Natural killer cell (primary cell): ENCODE results near the gene MYO18B. TPM values are rescaled to one million over a fixed set of nuclear protein-coding genes. Genes with fewer than 3 reads are reported as not detected.

Experiments
- ATAC-seq, 3 donors: fragments of 150-1000 bp in 2 of 3; fragments of 200-7000 bp in 1 of 3; cut with Tn5 transposase; 1 replicate in 1 of 3; 2 replicates in 2 of 3; pipeline ENCODE4 v1.10.0; 2021; ENCODE audit warnings: mild to moderate bottlenecking in 2 of 3, moderate library complexity in 2 of 3
- DNase-seq, 2 donors: peaks; one replicate each; pipeline versions ENCODE4 v3.0.0 to v3.0.0-alpha.2; 2013 to 2021; ENCODE audit warnings: mixed read lengths in 1 of 2
- H3K27ac ChIP-seq: one replicate; pipeline ENCODE4 v1.5.1; 2013; ENCODE audit warnings: mild to moderate bottlenecking, low read length
- H3K27me3 ChIP-seq: one replicate; pipeline ENCODE4 v1.6.1; 2013; ENCODE audit warnings: low read length; ENCODE audit not compliant: control insufficient read depth, insufficient read depth
- H3K36me3 ChIP-seq: one replicate; pipeline ENCODE4 v1.6.1; 2013; ENCODE audit warnings: low read length; ENCODE audit not compliant: control insufficient read depth, insufficient read depth
- H3K4me1 ChIP-seq: one replicate; pipeline ENCODE4 v1.6.1; 2013; ENCODE audit warnings: low read length; ENCODE audit not compliant: control insufficient read depth, insufficient read depth
- H3K4me3 ChIP-seq: one replicate; pipeline ENCODE4 v1.5.1; 2013; ENCODE audit warnings: low read length
- H3K9me3 ChIP-seq: one replicate; pipeline ENCODE4 v1.6.1; 2013; ENCODE audit warnings: low read length; ENCODE audit not compliant: control insufficient read depth, insufficient read depth
- H3K27ac Mint-ChIP-seq, 2 donors: one replicate each; pipeline ENCODE4 v1.8.0; 2022; ENCODE audit warnings: mild to moderate bottlenecking in 2 of 2, mixed read lengths in 2 of 2, moderate library complexity in 1 of 2
- H3K27me3 Mint-ChIP-seq, 2 donors: one replicate each; pipeline ENCODE4 v1.8.0; 2022; ENCODE audit warnings: low read depth in 2 of 2, mixed read lengths in 2 of 2
- H3K36me3 Mint-ChIP-seq: one replicate; pipeline ENCODE4 v1.8.0; 2022; ENCODE audit warnings: mixed read lengths
- H3K4me1 Mint-ChIP-seq, 2 donors: one replicate each; pipeline ENCODE4 v1.8.0; 2022; ENCODE audit warnings: mixed read lengths in 2 of 2
- H3K4me3 Mint-ChIP-seq: one replicate; pipeline ENCODE4 v1.8.0; 2022; ENCODE audit warnings: mild to moderate bottlenecking, moderate library complexity, mixed read lengths
- H3K9me3 Mint-ChIP-seq, 2 donors: one replicate each; pipeline ENCODE4 v1.8.0; 2022; ENCODE audit warnings: mixed read lengths in 2 of 2
- WGBS: methylation state at CpG from one replicate; pipeline ENCODE4 v1.1.7; 2013; ENCODE audit warnings: missing lambda C conversion rate; ENCODE audit not compliant: insufficient coverage; 5-methylcytosine and 5-hydroxymethylcytosine counted together
- intact Hi-C: fragments of 100-400 bp; cut with micrococcal nuclease; formaldehyde crosslinking; loops from one replicate; pipeline ENCODE4 v1.14.2; 2022
- total RNA-seq, 4 donors: library from RNA; stranded (reverse); fragments of 120-200 nt in 1 of 4; gene quantifications; one replicate each; pipeline versions ENCODE4 v1.2.3 to v1.2.4, GENCODE V29; 2013 to 2022
- TF ChIP-seq, protein P1 (sequence below): fragments of 200-600 bp; IDR thresholded peaks from one replicate; pipeline ENCODE4 v1.8.0; 2022; ENCODE audit warnings: antibody characterized with exemption

Gene MYO18B
- total RNA-seq, 3 donors from 2014 or later (not counting 1 experiment from before 2014, with no cell fraction given): 0.07 to 0.14 (median 0.10) TPM

DNA sequence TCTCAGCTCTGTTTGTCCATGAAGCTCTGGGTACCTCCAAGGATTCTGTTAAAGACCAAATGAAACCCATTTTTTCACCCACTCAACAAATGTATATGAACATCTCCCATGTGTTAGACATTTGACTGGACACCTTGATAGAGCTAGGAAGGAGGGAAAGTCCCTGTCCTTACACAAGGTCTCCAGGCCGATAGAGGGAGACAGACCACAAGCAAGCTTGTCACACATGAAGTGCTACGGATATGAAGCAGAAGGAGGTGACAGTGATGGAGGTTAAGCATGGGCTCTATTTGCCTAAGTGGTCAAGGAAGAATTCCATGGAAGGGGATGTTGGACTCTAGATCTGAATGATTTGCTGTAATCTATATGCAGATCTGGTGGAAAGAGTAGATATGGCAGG is 138.5 kb downstream of the MYO18B start:
- H3K4me3 ChIP-seq: no peak overlapping the region
- TF ChIP-seq, protein P1, sequence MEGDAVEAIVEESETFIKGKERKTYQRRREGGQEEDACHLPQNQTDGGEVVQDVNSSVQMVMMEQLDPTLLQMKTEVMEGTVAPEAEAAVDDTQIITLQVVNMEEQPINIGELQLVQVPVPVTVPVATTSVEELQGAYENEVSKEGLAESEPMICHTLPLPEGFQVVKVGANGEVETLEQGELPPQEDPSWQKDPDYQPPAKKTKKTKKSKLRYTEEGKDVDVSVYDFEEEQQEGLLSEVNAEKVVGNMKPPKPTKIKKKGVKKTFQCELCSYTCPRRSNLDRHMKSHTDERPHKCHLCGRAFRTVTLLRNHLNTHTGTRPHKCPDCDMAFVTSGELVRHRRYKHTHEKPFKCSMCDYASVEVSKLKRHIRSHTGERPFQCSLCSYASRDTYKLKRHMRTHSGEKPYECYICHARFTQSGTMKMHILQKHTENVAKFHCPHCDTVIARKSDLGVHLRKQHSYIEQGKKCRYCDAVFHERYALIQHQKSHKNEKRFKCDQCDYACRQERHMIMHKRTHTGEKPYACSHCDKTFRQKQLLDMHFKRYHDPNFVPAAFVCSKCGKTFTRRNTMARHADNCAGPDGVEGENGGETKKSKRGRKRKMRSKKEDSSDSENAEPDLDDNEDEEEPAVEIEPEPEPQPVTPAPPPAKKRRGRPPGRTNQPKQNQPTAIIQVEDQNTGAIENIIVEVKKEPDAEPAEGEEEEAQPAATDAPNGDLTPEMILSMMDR: no peak
- intact Hi-C loops: no loop called here
- DNase-seq (no peak), ATAC-seq (no peak)
- H3K27ac Mint-ChIP-seq: no peak overlapping the region
- no peaks in the 10 kb centered on the region for H3K36me3 Mint-ChIP-seq
- H3K27me3 ChIP-seq: no peaks in the 10 kb centered on the region
- H3K27ac ChIP-seq: no peak overlapping the region
- 88% methylated on average over 2 of the region's 2 CpGs for WGBS
- no peaks in the 10 kb centered on the region for H3K9me3 ChIP-seq
- H3K27me3 Mint-ChIP-seq: peaks cover 12 to 19% of the 10 kb centered on the region in 2 donors
- no peaks in the 10 kb centered on the region for H3K4me1 Mint-ChIP-seq
- no peak overlapping the region for H3K4me3 Mint-ChIP-seq
- no peaks in the 10 kb centered on the region for H3K9me3 Mint-ChIP-seq
- H3K36me3 ChIP-seq: no peaks in the 10 kb centered on the region
- no peaks in the 10 kb centered on the region for H3K4me1 ChIP-seq

DNA sequence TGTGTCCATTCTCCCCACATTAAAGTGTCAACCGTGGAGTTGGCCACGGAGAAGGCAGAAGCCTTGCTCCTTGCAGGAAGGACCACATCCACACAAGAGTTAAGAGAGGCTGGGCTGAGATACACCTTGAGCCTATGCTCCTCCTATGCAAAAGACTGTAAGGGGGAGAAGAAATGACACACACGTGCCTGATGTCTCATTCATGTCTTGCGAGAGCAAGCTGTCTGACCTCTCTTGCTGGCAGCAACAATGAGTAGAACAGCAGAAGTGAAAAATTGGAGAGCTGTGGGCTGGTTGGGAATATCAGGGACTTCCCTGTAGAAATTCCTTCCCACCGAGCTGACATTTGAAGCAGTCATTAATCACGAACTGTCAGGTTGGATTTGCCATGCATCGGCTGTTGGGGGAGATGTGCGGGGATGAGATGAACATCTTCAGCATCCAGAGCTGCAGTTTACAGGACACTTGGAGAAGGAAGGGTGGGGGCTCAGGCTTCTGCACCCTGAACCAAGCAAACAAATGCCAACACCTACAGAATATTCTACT is 139.3 kb downstream of the MYO18B start:
- 80% methylated on average over 8 of the region's 8 CpGs for WGBS
- H3K36me3 ChIP-seq: no peaks in the 10 kb centered on the region
- DNase-seq: no peak
- no peaks in the 10 kb centered on the region for H3K4me1 Mint-ChIP-seq
- no peaks in the 10 kb centered on the region for H3K9me3 Mint-ChIP-seq
- peaks cover 11 to 12% of the 10 kb centered on the region in 2 donors for H3K27me3 Mint-ChIP-seq
- intact Hi-C loops: no loop called here
- TF ChIP-seq, protein P1: no peak
- H3K4me1 ChIP-seq: no peaks in the 10 kb centered on the region
- H3K27me3 ChIP-seq: no peaks in the 10 kb centered on the region
- no peak overlapping the region for H3K4me3 Mint-ChIP-seq
- H3K9me3 ChIP-seq: no peaks in the 10 kb centered on the region
- no peak overlapping the region for H3K27ac Mint-ChIP-seq
- H3K36me3 Mint-ChIP-seq: no peaks in the 10 kb centered on the region
- H3K4me3 ChIP-seq: no peak overlapping the region
- ATAC-seq: no peak
- H3K27ac ChIP-seq: no peak overlapping the region

DNA sequence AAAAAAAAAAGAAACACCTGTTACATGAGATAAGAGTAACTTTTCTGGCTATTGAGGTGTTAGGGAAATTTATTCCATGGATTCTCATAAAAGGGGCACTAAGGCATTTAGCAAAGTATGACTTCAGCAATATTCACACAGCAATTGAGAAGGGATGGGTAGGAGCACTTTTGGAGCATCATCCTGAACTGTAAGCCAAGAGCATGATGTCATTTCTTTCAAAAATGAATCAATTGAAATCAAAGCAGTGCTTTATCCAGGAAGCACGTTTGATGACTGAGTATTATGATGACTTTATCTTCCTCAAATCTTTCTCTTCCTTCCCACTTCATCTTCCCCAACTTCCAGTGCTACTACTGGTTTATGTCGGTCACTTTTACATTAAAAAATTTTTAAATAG is 140.4 kb downstream of the MYO18B start:
- WGBS: 63% methylated on average over 1 of the region's 2 CpGs
- Histone ChIP-seq H3K4me3 (no peak overlapping the region), H3K36me3 (no peaks in the 10 kb centered on the region), H3K4me1 (no peaks in the 10 kb centered on the region), H3K9me3 (no peaks in the 10 kb centered on the region), H3K27me3 (no peaks in the 10 kb centered on the region), H3K27ac (no peak overlapping the region)
- DNase-seq: no peak
- Mint-ChIP-seq H3K36me3 (no peaks in the 10 kb centered on the region), H3K9me3 (no peaks in the 10 kb centered on the region), H3K27me3 (peaks cover 10 to 12% of the 10 kb centered on the region in 2 donors), H3K4me3 (no peak overlapping the region), H3K4me1 (no peaks in the 10 kb centered on the region), H3K27ac (no peak overlapping the region)
- ATAC-seq: no peak
- intact Hi-C loops: no loop called here
- TF ChIP-seq, protein P1: no peak

DNA sequence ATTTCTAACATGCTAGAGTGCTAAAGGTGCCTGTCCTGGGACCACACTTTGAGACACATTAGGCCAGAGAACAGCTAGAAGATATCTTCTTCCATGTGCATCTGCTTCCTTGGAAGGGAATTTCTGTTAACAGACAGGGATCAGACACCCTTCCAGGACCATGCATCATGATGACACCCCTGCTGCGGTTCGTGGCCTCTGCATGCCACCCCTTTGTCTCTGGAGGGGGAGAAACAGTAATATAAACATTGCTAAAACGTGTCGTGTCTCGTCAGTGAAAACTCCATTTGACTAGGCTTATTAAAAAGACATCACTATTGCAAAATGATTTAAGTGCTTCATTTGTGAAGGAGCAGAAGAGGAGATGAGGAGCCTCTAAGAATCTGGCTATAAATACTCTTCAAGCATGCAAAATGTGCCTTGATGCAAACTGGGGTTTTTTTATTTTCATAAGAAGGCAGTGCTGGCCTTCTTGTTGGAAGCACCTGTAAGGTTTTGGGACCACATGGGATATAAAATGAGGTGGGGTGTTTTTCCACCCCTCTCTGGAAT is 141.6 kb downstream of the MYO18B start:
- no peaks in the 10 kb centered on the region for H3K9me3 ChIP-seq
- Mint-ChIP-seq H3K4me3 (no peak overlapping the region), H3K27ac (no peak overlapping the region), H3K27me3 (peaks cover 11 to 12% of the 10 kb centered on the region in 2 donors), H3K36me3 (no peaks in the 10 kb centered on the region), H3K4me1 (no peaks in the 10 kb centered on the region), H3K9me3 (no peaks in the 10 kb centered on the region)
- TF ChIP-seq, protein P1: no peak
- no peak for DNase-seq
- no peaks in the 10 kb centered on the region for H3K4me1 ChIP-seq
- intact Hi-C loops: no loop called here
- no peak for ATAC-seq
- H3K4me3 ChIP-seq: no peak overlapping the region
- H3K27me3 ChIP-seq: no peaks in the 10 kb centered on the region
- WGBS: 42% methylated on average over 4 of the region's 5 CpGs
- no peak overlapping the region for H3K27ac ChIP-seq
- H3K36me3 ChIP-seq: no peaks in the 10 kb centered on the region
